ENCODE measurements around the gene EXOC3.
"Not testable (repeated sequence)": the region's sequence is repeated elsewhere in the genome, so short reads cannot be mapped to it uniquely, and the experiment has no call there.

Gene EXOC3

GRCh38 chr5:411728-412127 is 31.2 kb upstream of the EXOC3 start:
- H3K4me3 ChIP-seq (ENCODE audit: low read depth, low read length), result no peak overlapping the region
- no peak for TF ChIP-seq CTCF (IDR thresholded peaks at IDR 0.05; ENCODE audit: borderline replicate concordance, insufficient read depth, low read depth, low read length)

- not testable (repeated sequence) for H3K4me3 ChIP-seq (ENCODE audit: low read depth, low read length)
Measured at GRCh38 chr5:414991-415927, 27.7 kb upstream of the EXOC3 start.

GRCh38 chr5:415928-416635 is 26.9 kb upstream of the EXOC3 start:
- H3K4me3 ChIP-seq (ENCODE audit: low read depth, low read length), result no peak overlapping the region
- no peak for TF ChIP-seq CTCF (IDR thresholded peaks at IDR 0.05; ENCODE audit: borderline replicate concordance, insufficient read depth, low read depth, low read length)

- no peak for TF ChIP-seq CTCF (IDR thresholded peaks at IDR 0.05; ENCODE audit: borderline replicate concordance, insufficient read depth, low read depth, low read length)
- no peak overlapping the region for H3K4me3 ChIP-seq (ENCODE audit: low read depth, low read length)
Measured at GRCh38 chr5:416636-416960, 26.4 kb upstream of the EXOC3 start.

- H3K4me3 ChIP-seq (ENCODE audit: low read depth, low read length), result no peak overlapping the region
- no peak for TF ChIP-seq CTCF (IDR thresholded peaks at IDR 0.05; ENCODE audit: borderline replicate concordance, insufficient read depth, low read depth, low read length)
Measured at GRCh38 chr5:417301-418161, 25.4 kb upstream of the EXOC3 start.

- no peak overlapping the region for H3K4me3 ChIP-seq (ENCODE audit: low read depth, low read length)
- TF ChIP-seq CTCF (IDR thresholded peaks at IDR 0.05; ENCODE audit: borderline replicate concordance, insufficient read depth, low read depth, low read length), result no peak
Measured at GRCh38 chr5:418162-419121, 24.5 kb upstream of the EXOC3 start.

Data from GM12875 (cell line).